ENCODE measurements around the gene MLYCD. TPM values are rescaled to one million over a fixed set of nuclear protein-coding genes. Genes with fewer than 3 reads are reported as not detected.

The MLYCD gene
- polyA plus RNA-seq, 1 donor (not counting 4 experiments of a cell fraction or from before 2014, with no cell fraction given), result 1.2 TPM

- DNase-seq (ENCODE audit: low read depth, low spot score) (no peak), FAIRE-seq (no peak)
- H3K79me2 ChIP-seq (ENCODE audit: control insufficient read depth, insufficient read depth, low read length), result no peaks in the 10 kb centered on the region
- no peaks in the 10 kb centered on the region for H3K9me1 ChIP-seq (ENCODE audit: control insufficient read depth, extremely low read depth, insufficient read depth, low read length)
- no peak overlapping the region for H2AFZ ChIP-seq (ENCODE audit: control insufficient read depth, low read length)
- H3K4me1 ChIP-seq (ENCODE audit: control insufficient read depth, extremely low read depth, insufficient read depth, low read length), result no peaks in the 10 kb centered on the region
- H3K27ac ChIP-seq (ENCODE audit: control insufficient read depth, insufficient read depth, low read length), result no peak overlapping the region
- H4K20me1 ChIP-seq (ENCODE audit: control insufficient read depth, extremely low read depth, insufficient read depth, low read length), result no peaks in the 10 kb centered on the region
- no peaks in the 10 kb centered on the region for H3K9me3 ChIP-seq (ENCODE audit: control insufficient read depth, low read depth, low read length)
- H3K4me3 ChIP-seq (ENCODE audit: control insufficient read depth in 2 of 3, extremely low read depth in 1 of 3, insufficient read depth in 2 of 3, low read depth in 1 of 3, low read length in 3 of 3), result no peak overlapping the region
- H3K9ac ChIP-seq (ENCODE audit: control insufficient read depth, extremely low read depth, insufficient read depth, low read length), result no peak overlapping the region
- H3K27me3 ChIP-seq (ENCODE audit: control insufficient read depth, extremely low read depth, insufficient read depth, low read length), result peaks cover 17% of the 10 kb centered on the region
- TF ChIP-seq EZH2 (IDR thresholded peaks at IDR 0.05; ENCODE audit: low read length), result no peak
- TF ChIP-seq, protein P1, sequence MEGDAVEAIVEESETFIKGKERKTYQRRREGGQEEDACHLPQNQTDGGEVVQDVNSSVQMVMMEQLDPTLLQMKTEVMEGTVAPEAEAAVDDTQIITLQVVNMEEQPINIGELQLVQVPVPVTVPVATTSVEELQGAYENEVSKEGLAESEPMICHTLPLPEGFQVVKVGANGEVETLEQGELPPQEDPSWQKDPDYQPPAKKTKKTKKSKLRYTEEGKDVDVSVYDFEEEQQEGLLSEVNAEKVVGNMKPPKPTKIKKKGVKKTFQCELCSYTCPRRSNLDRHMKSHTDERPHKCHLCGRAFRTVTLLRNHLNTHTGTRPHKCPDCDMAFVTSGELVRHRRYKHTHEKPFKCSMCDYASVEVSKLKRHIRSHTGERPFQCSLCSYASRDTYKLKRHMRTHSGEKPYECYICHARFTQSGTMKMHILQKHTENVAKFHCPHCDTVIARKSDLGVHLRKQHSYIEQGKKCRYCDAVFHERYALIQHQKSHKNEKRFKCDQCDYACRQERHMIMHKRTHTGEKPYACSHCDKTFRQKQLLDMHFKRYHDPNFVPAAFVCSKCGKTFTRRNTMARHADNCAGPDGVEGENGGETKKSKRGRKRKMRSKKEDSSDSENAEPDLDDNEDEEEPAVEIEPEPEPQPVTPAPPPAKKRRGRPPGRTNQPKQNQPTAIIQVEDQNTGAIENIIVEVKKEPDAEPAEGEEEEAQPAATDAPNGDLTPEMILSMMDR (optimal IDR thresholded peaks at IDR 0.05 in 1 of 3, IDR thresholded peaks at IDR 0.05 in 1 of 3, conservative IDR thresholded peaks at IDR 0.05 in 1 of 3; ENCODE audit: extremely low read depth in 1 of 3, insufficient read depth in 2 of 3, low read length in 3 of 3), result no peak
- no peaks in the 10 kb centered on the region for H3K36me3 ChIP-seq (ENCODE audit: control insufficient read depth in 2 of 2, extremely low read depth in 1 of 2, insufficient read depth in 2 of 2, low read length in 2 of 2)
- H3K4me2 ChIP-seq (ENCODE audit: control insufficient read depth, extremely low read depth, insufficient read depth, low read depth, low read length), result no peak overlapping the region
- dilution Hi-C loops (cut with MboI; ENCODE audit: extremely low pct_ligation_motif_present, low sequenced_read_pairs), result no loop called here
These were observed 72.5 kb downstream of the MLYCD start for GRCh38 chr16:83971165-83972130.

GRCh38 chr16:83972256-83973008 is 73.5 kb downstream of the MLYCD start:
- Histone ChIP-seq H3K4me1 (ENCODE audit: control insufficient read depth, extremely low read depth, insufficient read depth, low read length) (no peaks in the 10 kb centered on the region), H3K27ac (ENCODE audit: control insufficient read depth, insufficient read depth, low read length) (no peak overlapping the region), H3K36me3 (ENCODE audit: control insufficient read depth in 2 of 2, extremely low read depth in 1 of 2, insufficient read depth in 2 of 2, low read length in 2 of 2) (no peaks in the 10 kb centered on the region), H3K9ac (ENCODE audit: control insufficient read depth, extremely low read depth, insufficient read depth, low read length) (no peak overlapping the region), H3K9me3 (ENCODE audit: control insufficient read depth, low read depth, low read length) (no peaks in the 10 kb centered on the region), H4K20me1 (ENCODE audit: control insufficient read depth, extremely low read depth, insufficient read depth, low read length) (no peaks in the 10 kb centered on the region), H3K4me2 (ENCODE audit: control insufficient read depth, extremely low read depth, insufficient read depth, low read depth, low read length) (no peak overlapping the region), H2AFZ (ENCODE audit: control insufficient read depth, low read length) (no peak overlapping the region), H3K9me1 (ENCODE audit: control insufficient read depth, extremely low read depth, insufficient read depth, low read length) (no peaks in the 10 kb centered on the region), H3K27me3 (ENCODE audit: control insufficient read depth, extremely low read depth, insufficient read depth, low read length) (peaks cover 17% of the 10 kb centered on the region), H3K4me3 (ENCODE audit: control insufficient read depth in 2 of 3, extremely low read depth in 1 of 3, insufficient read depth in 2 of 3, low read depth in 1 of 3, low read length in 3 of 3) (no peak overlapping the region), H3K79me2 (ENCODE audit: control insufficient read depth, insufficient read depth, low read length) (no peaks in the 10 kb centered on the region)
- FAIRE-seq (no peak), DNase-seq (ENCODE audit: low read depth, low spot score) (no peak)
- dilution Hi-C loops (cut with MboI; ENCODE audit: extremely low pct_ligation_motif_present, low sequenced_read_pairs), result no loop called here
- TF ChIP-seq, protein P1 (optimal IDR thresholded peaks at IDR 0.05 in 1 of 3, IDR thresholded peaks at IDR 0.05 in 1 of 3, conservative IDR thresholded peaks at IDR 0.05 in 1 of 3; ENCODE audit: extremely low read depth in 1 of 3, insufficient read depth in 2 of 3, low read length in 3 of 3), result no peak
- no peak for TF ChIP-seq EZH2 (IDR thresholded peaks at IDR 0.05; ENCODE audit: low read length)
